A549 (cell line): ENCODE results near the gene MANSC1. TPM values are rescaled to one million over a fixed set of nuclear protein-coding genes. Genes with fewer than 3 reads are reported as not detected.
A peak's percentile ranks its signal among the peaks of the same experiment; 100 is the strongest.

Experiments used
- ATAC-seq, 2 experiments: fragments of 200-7000 bp in 1 of 2; fragments of >200 bp in 1 of 2; cut with Nextera tagmentation in 1 of 2; cut with Tn5 transposase in 1 of 2; 3 replicates each; pipeline versions ENCODE4 v1.8.0 to v1.9.1; 2018 to 2020; ENCODE audit warnings: mild to moderate bottlenecking in 1 of 2, moderate library complexity in 1 of 2
- CTCF ChIA-PET: fragments of 300-600 bp; sonication (Branson Sonifier 250); formaldehyde crosslinking; extraction: SDS; loops from one replicate; lab custom pipeline; 2021; ENCODE audit warnings: antibody characterized with exemption, inconsistent platforms; lab: Yijun Ruan, JAX
- POLR2A ChIA-PET: fragments of 350-600 bp; formaldehyde crosslinking; extraction: SDS; loops from one replicate; lab custom pipeline; 2021; ENCODE audit warnings: antibody characterized with exemption, inconsistent platforms; lab: Yijun Ruan, JAX
- DNase-seq, 2 experiments: peaks; one replicate each; pipeline versions ENCODE4 v3.0.0 to v3.0.0-alpha.2; 2011 to 2016; ENCODE audit warnings: low read depth in 1 of 2, low spot score in 1 of 2
- FAIRE-seq: peaks from 2 replicates; lab custom pipeline; 2011; peaks lifted over from hg19 to GRCh38; lab: Jason Lieb, UNC
- H3K27ac ChIP-seq, 2 experiments: fragments of >200 bp; sonication (Bioruptor Twin); formaldehyde crosslinking; 3 replicates each; pipeline ENCODE4 v1.5.1; 2016 to 2017
- H3K4me1 ChIP-seq: fragments of >200 bp; sonication (Bioruptor Twin); formaldehyde crosslinking; 3 replicates; pipeline ENCODE4 v1.6.1; 2016
- H3K4me2 ChIP-seq: fragments of >200 bp; sonication (Bioruptor Twin); formaldehyde crosslinking; 3 replicates; pipeline ENCODE4 v1.6.1; 2016
- H3K4me3 ChIP-seq: fragments of >200 bp; sonication (Bioruptor Twin); formaldehyde crosslinking; 3 replicates; pipeline ENCODE4 v1.5.1; 2016
- H3K9me3 ChIP-seq: fragments of >200 bp; sonication (Bioruptor Twin); formaldehyde crosslinking; 3 replicates; pipeline ENCODE4 v1.6.1; 2016
- BHLHE40 ChIP-seq: IDR thresholded peaks from 2 replicates; pipeline ENCODE4 v1.6.1; 2012; ENCODE audit warnings: low read depth, low read length, inconsistent platforms
- CBX2 ChIP-seq: fragments of 200-600 bp; sonication (generic); IDR thresholded peaks from 2 replicates; pipeline ENCODE4 v1.6.1; 2016; ENCODE audit warnings: low read depth, mild to moderate bottlenecking, borderline replicate concordance
- EHF ChIP-seq: fragments of 250-450 bp; sonication (Bioruptor Pico); IDR thresholded peaks from 2 replicates; pipeline ENCODE4 v1.5.0; 2020; ENCODE audit warnings: mild to moderate bottlenecking
- EP300 ChIP-seq, 2 experiments: fragments of >200 bp; sonication (Bioruptor Twin); formaldehyde crosslinking; IDR thresholded peaks; 2 replicates in 1 of 2; 3 replicates in 1 of 2; pipeline ENCODE4 v1.6.1; 2016 to 2017
- FOSB ChIP-seq: fragments of 250-450 bp; sonication (Bioruptor Pico); IDR thresholded peaks from 2 replicates; pipeline ENCODE4 v1.5.0; 2020; ENCODE audit warnings: mild to moderate bottlenecking, moderate library complexity
- HEYL ChIP-seq: fragments of 250-450 bp; sonication (Bioruptor Pico); IDR thresholded peaks from 2 replicates; pipeline ENCODE4 v1.8.0; 2021; ENCODE audit warnings: mild to moderate bottlenecking, moderate library complexity
- KDM1A ChIP-seq: fragments of 200-600 bp; sonication (generic); IDR thresholded peaks from 2 replicates; pipeline ENCODE4 v1.6.1; 2016; ENCODE audit warnings: low read depth, mild to moderate bottlenecking
- KDM5A ChIP-seq: fragments of 200-600 bp; sonication (generic); IDR thresholded peaks from 2 replicates; pipeline ENCODE4 v1.6.1; 2016; ENCODE audit warnings: antibody characterized with exemption, mild to moderate bottlenecking
- MAFK ChIP-seq: fragments of 450-650 bp; IDR thresholded peaks from 2 replicates; pipeline ENCODE4 v1.6.1; 2014; ENCODE audit not compliant: partially characterized antibody
- MYC ChIP-seq: IDR thresholded peaks from 2 replicates; pipeline ENCODE4 v1.6.1; 2012; ENCODE audit warnings: mild to moderate bottlenecking, inconsistent platforms, low read length, improper control_type of control experiment, borderline replicate concordance
- NPAS2 ChIP-seq: fragments of 250-450 bp; sonication (Bioruptor Pico); IDR thresholded peaks from 2 replicates; pipeline ENCODE4 v1.8.0; 2022; ENCODE audit warnings: mild to moderate bottlenecking, moderate library complexity, borderline replicate concordance
- POLR2A ChIP-seq: IDR thresholded peaks from 2 replicates; pipeline ENCODE4 v1.6.1; 2012; ENCODE audit warnings: mild to moderate bottlenecking, low read length
- RFX5 ChIP-seq: fragments of 450-650 bp; IDR thresholded peaks from 2 replicates; pipeline ENCODE4 v1.7.1; 2014; ENCODE audit warnings: antibody characterized with exemption, mild to moderate bottlenecking, moderate library complexity
- TFCP2L1 ChIP-seq: fragments of 250-450 bp; sonication (Bioruptor Pico); IDR thresholded peaks from 2 replicates; pipeline ENCODE4 v1.5.0; 2021; ENCODE audit warnings: mild to moderate bottlenecking
- TP53 ChIP-seq: fragments of 250-450 bp; sonication (Bioruptor Pico); IDR thresholded peaks from 2 replicates; pipeline ENCODE4 v1.5.0; 2021; ENCODE audit warnings: mild to moderate bottlenecking, moderate library complexity
- ZC3H11A ChIP-seq: fragments of 450-650 bp; IDR thresholded peaks from 2 replicates; pipeline ENCODE4 v1.6.1; 2014; ENCODE audit warnings: antibody characterized with exemption, mild to moderate bottlenecking
- ZFP36 ChIP-seq: fragments of 450-650 bp; IDR thresholded peaks from 2 replicates; pipeline ENCODE4 v1.6.1; 2014; ENCODE audit warnings: borderline replicate concordance; ENCODE audit not compliant: partially characterized antibody
- WGBS: methylation state at CpG from one replicate; pipeline ENCODE4 v1.1.6; 2017; ENCODE audit errors: missing lambda C conversion rate; 5-methylcytosine and 5-hydroxymethylcytosine counted together
- polyA plus RNA-seq, 4 experiments: library from polyadenylated mRNA; depleted of rRNA in 3 of 4; stranded (reverse); fragments of >200 nt; fragmentation: RNase III in 1 of 4; extraction: RNeasy Plus Mini Kit Qiagen cat#74134 plus additional on column Dnase treatment in 1 of 4; gene quantifications; 2 replicates in 3 of 4; 3 replicates in 1 of 4; pipeline ENCODE4 v1.2.3, GENCODE V29; 2011 to 2017
- TF ChIP-seq, protein P1 (sequence below): IDR thresholded peaks from 2 replicates; pipeline ENCODE4 v1.6.1; 2012
- TF ChIP-seq, protein P2 (sequence below): fragments of >200 bp; sonication (Bioruptor Twin); formaldehyde crosslinking; IDR thresholded peaks from 3 replicates; pipeline ENCODE4 v1.6.1; 2016
- TF ChIP-seq, protein P3 (sequence below): fragments of 200-600 bp; sonication (generic); IDR thresholded peaks from 2 replicates; pipeline ENCODE4 v1.6.1; 2016; ENCODE audit warnings: antibody characterized with exemption, mild to moderate bottlenecking, moderate library complexity
- TF ChIP-seq, protein P4 (sequence below): fragments of 450-650 bp; IDR thresholded peaks from 2 replicates; pipeline ENCODE4 v1.6.1; 2014; ENCODE audit warnings: antibody characterized with exemption

The MANSC1 gene
- polyA plus RNA-seq, 2 of the 4 experiments (the other 2 are of a cell fraction) = 3.7 to 3.9 TPM

DNA sequence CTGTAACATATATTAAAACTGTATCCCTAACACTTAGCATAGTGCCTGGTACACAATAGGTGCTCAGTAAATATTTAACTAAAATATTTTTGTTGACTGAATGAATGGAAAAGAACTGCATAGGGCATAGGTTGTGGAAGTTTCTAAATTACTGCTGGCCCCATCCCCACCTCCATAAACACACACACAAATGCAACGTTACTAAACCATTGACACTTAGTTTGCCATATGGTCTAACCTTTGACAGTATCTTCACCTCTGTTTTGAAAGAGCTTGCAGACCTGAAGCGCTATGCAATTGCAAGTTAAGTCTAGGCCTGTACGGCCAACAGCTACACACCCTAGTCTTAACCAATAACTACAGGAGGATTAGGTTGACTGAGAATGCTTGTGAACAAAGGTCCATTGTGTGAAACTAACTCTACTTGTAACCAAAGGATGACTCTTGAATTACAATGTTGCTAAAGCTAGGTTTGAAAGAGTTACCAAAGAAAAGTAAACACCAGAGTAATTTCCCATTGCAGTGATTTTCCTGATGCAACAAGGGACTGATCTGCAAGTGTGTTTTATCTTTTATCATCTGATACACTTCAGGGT is 924 bp upstream of the MANSC1 start:
- TF ChIP-seq EHF (CRISPR knock-in tag) (0 out of 2 replicates have a peak, but pooled peaks have one; percentile 24), NPAS2 (CRISPR knock-in tag) (no peak), HEYL (no peak)
- DNase-seq (peak in 1 of 2 experiments; percentile 66), FAIRE-seq (peak; percentile 13), ATAC-seq (peak in 1 of 2 experiments; percentile 5; a peak in 3 of 6 replicates)
- CTCF ChIA-PET = interaction anchor here (0.8 to 1.8 kb wide), 6 partner anchors 9 to 85 kb away, joined by 3 to 4 read pairs (median 4); partner anchors contain the start of gene LRP6
- Histone ChIP-seq H3K4me3 (peak overlapping the region; percentile 70), H3K4me2 (peak overlapping the region; percentile 95), H3K9me3 (no peaks in the 10 kb centered on the region), H3K27ac (peak overlapping the region; percentile 82 to 95; a peak in 4 of 6 replicates), H3K4me1 (peaks cover 19% of the 10 kb centered on the region)
- POLR2A ChIA-PET = interaction anchor here (0.7 to 0.9 kb wide), 2 partner anchors 212 to 701 kb away, joined by 3 to 4 read pairs; partner anchors contain the start of genes DUSP16 and ETV6
- WGBS = 45% methylated on average over 3 of the region's 3 CpGs

DNA sequence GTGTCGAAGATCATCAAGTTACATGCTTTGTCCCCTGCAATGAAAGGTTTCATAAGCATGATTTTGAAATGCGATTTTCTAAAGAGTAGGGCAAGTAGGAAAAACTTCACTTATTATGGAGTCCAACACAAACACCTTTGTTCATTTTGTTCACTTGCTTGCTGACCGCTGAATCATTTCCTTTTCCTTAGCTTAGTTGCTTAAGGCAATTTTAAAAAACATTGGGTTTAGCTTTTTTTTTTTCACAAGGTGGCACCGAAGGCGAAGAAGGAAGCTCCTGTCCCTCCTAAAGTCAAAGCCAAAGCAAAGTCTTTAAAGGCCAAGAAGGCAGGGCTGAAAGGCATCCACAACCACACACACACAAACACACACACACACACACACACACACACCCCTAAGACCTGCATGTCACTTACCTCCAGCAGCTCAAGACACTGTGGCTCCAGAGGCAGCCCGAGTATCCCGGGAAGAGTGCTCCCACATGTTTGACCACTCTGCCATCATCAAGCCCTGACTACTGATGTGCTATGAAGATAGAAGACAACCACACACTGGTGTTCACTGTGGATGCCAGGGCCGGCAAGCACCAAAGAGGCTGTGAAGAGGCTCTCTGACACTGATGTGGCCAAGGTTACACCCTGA is 11.4 kb downstream of the MANSC1 start:
- FAIRE-seq (no peak), DNase-seq (no peak), ATAC-seq (no peak)
- TF ChIP-seq, protein P1, sequence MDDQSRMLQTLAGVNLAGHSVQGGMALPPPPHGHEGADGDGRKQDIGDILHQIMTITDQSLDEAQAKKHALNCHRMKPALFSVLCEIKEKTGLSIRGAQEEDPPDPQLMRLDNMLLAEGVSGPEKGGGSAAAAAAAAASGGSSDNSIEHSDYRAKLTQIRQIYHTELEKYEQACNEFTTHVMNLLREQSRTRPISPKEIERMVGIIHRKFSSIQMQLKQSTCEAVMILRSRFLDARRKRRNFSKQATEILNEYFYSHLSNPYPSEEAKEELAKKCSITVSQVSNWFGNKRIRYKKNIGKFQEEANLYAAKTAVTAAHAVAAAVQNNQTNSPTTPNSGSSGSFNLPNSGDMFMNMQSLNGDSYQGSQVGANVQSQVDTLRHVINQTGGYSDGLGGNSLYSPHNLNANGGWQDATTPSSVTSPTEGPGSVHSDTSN = no peak
- TF ChIP-seq MAFK = no peak
- TF ChIP-seq EP300 (IDR thresholded peaks at IDR 0.05) = no peak
- TF ChIP-seq POLR2A = no peak
- no peak for TF ChIP-seq BHLHE40
- no peak for TF ChIP-seq HEYL
- TF ChIP-seq, protein P2, sequence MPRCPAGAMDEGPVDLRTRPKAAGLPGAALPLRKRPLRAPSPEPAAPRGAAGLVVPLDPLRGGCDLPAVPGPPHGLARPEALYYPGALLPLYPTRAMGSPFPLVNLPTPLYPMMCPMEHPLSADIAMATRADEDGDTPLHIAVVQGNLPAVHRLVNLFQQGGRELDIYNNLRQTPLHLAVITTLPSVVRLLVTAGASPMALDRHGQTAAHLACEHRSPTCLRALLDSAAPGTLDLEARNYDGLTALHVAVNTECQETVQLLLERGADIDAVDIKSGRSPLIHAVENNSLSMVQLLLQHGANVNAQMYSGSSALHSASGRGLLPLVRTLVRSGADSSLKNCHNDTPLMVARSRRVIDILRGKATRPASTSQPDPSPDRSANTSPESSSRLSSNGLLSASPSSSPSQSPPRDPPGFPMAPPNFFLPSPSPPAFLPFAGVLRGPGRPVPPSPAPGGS = no peak
- TF ChIP-seq, protein P3, sequence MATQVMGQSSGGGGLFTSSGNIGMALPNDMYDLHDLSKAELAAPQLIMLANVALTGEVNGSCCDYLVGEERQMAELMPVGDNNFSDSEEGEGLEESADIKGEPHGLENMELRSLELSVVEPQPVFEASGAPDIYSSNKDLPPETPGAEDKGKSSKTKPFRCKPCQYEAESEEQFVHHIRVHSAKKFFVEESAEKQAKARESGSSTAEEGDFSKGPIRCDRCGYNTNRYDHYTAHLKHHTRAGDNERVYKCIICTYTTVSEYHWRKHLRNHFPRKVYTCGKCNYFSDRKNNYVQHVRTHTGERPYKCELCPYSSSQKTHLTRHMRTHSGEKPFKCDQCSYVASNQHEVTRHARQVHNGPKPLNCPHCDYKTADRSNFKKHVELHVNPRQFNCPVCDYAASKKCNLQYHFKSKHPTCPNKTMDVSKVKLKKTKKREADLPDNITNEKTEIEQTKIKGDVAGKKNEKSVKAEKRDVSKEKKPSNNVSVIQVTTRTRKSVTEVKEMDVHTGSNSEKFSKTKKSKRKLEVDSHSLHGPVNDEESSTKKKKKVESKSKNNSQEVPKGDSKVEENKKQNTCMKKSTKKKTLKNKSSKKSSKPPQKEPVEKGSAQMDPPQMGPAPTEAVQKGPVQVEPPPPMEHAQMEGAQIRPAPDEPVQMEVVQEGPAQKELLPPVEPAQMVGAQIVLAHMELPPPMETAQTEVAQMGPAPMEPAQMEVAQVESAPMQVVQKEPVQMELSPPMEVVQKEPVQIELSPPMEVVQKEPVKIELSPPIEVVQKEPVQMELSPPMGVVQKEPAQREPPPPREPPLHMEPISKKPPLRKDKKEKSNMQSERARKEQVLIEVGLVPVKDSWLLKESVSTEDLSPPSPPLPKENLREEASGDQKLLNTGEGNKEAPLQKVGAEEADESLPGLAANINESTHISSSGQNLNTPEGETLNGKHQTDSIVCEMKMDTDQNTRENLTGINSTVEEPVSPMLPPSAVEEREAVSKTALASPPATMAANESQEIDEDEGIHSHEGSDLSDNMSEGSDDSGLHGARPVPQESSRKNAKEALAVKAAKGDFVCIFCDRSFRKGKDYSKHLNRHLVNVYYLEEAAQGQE = no peak
- no peak for TF ChIP-seq ZFP36
- no peak for TF ChIP-seq KDM1A
- ChIA-PET CTCF (interaction anchor here (0.6 to 3.0 kb wide), 7 partner anchors 10 to 852 kb away, joined by 3 to 9 read pairs (median 3); partner anchors contain the start of gene MANSC1), POLR2A (no interaction called here)
- no peak overlapping the region for H3K4me3 ChIP-seq
- H3K4me2 ChIP-seq = peak overlapping the region; percentile 26; the same call in 2 of the 3 replicates
- peaks cover 13% of the 10 kb centered on the region for H3K4me1 ChIP-seq
- H3K27ac ChIP-seq = 0 out of 6 replicates have a peak overlapping the region, but pooled peaks of 1 of the 2 experiments have one; percentile 19
- WGBS = 78% methylated on average over 8 of the region's 8 CpGs
- H3K9me3 ChIP-seq = no peaks in the 10 kb centered on the region

DNA sequence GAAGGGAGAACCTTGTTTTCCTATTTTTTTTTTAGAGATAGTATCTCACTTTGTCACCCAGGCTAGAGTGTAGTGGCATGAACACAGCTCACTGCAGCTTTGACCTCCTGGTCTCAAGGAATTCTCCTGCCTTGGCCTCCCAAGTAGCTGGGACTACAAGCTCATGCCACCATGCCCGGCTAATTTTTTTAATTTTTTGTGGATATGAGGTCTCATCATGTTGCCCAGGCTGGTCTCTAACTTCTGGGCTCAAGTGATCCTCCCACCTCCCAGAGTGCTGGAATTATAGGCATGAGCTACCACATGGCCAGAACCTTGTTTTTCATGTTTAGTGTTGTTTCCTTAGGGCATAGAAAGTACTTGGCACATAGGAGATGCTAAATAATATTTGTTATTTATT is 13.5 kb downstream of the MANSC1 start:
- Histone ChIP-seq H3K4me3 (no peak overlapping the region), H3K9me3 (no peaks in the 10 kb centered on the region), H3K4me1 (peaks cover 13% of the 10 kb centered on the region), H3K27ac (no peak overlapping the region), H3K4me2 (no peak overlapping the region)
- DNase-seq (no peak), ATAC-seq (no peak), FAIRE-seq (no peak)
- CTCF ChIA-PET = interaction anchor here (0.6 to 13.8 kb wide), 7 partner anchors 9 to 1566 kb away, joined by 3 to 214 read pairs (median 4); no protein-coding TSS in a partner anchor
- POLR2A ChIA-PET = interaction anchor here (0.7 to 1.3 kb wide), 2 partner anchors 14 to 224 kb away, joined by 3 read pairs; partner anchors contain the start of gene MANSC1
- WGBS = 84% methylated on average over 1 of the region's 1 CpG
- TF ChIP-seq TFCP2L1 (CRISPR knock-in tag) (no peak), KDM5A (no peak), EP300 (IDR thresholded peaks at IDR 0.05) (no peak), RFX5 (no peak), MYC (no peak), FOSB (CRISPR knock-in tag) (no peak), TP53 (CRISPR knock-in tag) (no peak), POLR2A (no peak), ZC3H11A (no peak), CBX2 (no peak)
- TF ChIP-seq, protein P4, sequence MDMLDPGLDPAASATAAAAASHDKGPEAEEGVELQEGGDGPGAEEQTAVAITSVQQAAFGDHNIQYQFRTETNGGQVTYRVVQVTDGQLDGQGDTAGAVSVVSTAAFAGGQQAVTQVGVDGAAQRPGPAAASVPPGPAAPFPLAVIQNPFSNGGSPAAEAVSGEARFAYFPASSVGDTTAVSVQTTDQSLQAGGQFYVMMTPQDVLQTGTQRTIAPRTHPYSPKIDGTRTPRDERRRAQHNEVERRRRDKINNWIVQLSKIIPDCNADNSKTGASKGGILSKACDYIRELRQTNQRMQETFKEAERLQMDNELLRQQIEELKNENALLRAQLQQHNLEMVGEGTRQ = no peak
